Measurements from ENCODE around the gene CCDC93.

The CCDC93 gene

DNA sequence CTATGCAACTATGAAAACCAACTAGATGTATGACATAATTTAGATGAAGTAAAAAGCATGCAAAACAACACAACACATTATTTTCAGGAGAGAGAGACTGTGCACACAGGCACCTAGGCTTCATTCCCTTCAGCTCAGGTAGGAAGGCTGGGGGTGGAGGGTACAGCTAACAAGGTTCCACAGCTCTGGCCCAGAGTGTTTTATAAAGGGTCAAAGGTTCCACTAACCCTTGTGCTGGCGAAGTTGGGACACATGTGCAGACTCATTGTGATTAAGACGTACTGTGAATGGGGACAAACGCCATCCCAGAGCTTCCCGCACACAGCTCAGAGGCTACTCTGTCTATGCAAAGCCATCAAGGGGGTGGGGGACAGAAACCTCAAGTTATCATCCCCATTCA is 19.1 kb downstream of the CCDC93 start:
- no peak for DNase-seq (ENCODE audit: low read depth in 2 of 2, low spot score in 1 of 2)

DNA sequence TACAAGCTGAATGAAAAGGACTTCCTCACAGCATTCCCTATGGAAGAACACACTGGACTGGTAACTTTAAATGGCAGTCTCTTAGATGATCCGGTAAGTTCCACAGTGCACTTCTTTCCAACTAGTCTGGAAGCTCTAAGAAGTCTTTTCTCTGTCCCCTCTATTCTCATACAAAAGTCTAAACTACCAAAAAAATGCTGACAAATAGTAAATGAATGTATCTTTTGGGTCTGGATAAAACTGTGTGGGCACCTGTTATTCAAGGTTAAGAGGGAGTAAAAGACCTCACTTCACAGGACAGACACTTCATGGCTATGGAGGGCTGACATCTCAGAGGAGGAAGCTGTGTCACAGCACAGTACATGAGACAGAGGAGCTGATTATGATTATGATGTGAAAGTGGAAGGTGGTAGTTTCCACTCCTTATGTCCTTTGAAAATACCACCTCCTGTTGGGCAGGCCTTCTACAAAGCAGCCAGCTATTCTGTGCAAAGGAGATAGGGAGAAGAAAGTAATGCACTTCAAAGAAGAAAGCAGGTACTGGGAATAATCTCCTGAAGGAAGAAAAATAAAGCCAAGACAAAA is 23.9 kb downstream of the CCDC93 start:
- no peak for DNase-seq (ENCODE audit: low read depth in 2 of 2, low spot score in 1 of 2)

DNA sequence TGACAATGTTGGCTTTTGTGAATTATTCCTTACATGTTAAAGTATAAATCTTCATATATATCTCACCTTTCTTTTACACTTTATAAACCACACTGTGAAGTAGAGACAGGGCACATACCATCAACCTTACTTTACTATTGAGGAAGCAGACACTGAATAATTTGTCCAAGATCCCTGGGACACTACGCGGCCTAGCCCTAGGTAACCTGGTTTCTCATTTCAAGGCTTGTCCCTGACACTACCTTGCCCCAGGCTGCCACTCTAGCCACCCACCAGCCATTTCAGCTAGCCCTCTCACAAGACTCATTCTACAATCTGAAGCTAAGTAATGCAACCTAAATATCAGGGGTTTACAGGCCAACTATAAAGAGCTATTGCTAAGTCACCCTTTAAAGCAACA is 26.7 kb downstream of the CCDC93 start:
- DNase-seq (ENCODE audit: low read depth in 2 of 2, low spot score in 1 of 2): no peak

DNA sequence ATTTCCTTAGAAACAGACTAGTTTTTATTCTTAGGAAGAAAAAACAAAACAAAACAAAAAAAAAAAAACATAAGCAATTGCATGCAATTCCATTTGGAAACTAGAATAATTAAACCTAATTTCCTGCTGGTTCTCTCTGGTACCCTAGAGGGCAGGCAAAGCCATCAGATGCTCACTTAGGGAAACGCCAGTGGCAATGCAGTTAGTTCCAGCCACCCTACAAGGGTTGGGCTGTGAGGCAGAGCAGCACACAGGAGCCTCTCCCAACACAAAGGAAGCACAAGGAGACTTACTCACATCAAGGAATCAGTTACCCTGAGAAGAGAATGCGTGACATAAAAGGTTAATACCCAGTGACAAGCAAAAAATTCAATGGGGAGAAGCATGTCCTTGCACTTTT is 28.8 kb downstream of the CCDC93 start:
- DNase-seq (ENCODE audit: low read depth in 2 of 2, low spot score in 1 of 2): no peak

DNA sequence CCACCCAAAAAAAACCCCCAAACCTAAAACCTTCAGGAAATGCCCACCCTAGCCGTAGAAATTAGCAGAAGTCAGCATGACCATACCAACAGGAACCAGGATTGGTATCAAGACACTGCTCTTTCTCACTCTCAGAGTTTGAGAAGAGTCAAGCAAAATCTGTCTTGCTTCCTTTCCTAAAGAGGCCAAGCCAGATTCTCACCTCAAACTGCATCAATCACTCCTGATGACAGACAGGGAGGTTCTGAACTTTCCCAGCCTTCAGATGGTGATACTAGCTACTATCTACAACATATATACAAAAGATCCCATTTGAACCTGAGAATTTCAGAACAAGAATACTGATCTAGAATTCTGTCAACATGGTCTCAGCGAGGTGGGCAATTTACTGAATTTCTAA is 29.7 kb downstream of the CCDC93 start:
- DNase-seq (ENCODE audit: low read depth in 2 of 2, low spot score in 1 of 2): no peak

DNA sequence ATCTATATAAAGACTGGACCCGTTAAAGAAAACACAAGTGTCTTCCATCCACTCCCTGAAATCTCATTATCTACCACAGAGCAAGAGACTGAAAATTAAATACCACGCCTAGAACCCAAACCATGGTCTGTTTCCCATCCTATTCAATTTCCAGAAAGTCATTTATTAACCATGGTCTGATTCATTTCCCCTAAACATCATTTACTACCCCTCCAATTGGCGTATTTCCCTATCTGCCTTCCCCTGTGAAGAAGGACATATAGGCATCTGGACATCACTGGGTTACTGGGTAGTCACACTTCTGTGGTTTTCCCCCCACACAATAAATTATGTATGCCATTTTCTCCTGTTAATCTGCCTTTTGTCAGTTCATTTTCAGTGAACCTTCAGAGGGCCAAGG is 30.8 kb downstream of the CCDC93 start:
- no peak for DNase-seq (ENCODE audit: low read depth in 2 of 2, low spot score in 1 of 2)

DNA sequence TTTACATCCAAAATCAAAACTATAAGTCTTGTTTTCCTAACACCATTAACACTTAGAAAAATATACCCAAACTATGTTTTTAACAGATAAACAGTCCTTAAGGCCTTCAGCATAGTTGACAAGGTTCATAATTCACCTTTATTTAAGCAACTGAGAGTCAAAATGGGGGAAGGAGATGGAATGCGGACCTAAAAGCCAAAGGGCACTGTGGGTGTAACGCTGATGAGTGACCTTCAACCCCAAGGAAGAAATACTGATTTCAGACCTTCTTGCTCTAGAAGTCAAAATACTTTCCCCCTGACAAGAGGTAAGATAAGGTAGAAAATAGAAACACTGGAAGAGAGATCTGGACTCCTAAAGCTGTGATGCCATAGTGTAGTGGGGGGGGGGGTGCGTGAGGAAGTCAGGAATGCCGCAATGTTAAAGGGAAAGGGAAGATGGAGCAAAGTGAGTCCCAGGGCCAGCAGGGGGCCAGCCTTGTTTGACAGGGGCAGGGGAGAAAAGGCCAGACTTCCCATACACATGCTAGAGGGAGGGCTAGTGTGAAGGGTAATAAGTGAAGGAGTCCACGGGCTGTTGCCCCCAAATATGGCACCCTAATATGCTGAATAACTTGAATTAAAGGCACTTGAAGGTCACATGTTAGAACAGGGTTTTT is 31.4 kb downstream of the CCDC93 start:
- DNase-seq (ENCODE audit: low read depth in 2 of 2, low spot score in 1 of 2): no peak

DNA sequence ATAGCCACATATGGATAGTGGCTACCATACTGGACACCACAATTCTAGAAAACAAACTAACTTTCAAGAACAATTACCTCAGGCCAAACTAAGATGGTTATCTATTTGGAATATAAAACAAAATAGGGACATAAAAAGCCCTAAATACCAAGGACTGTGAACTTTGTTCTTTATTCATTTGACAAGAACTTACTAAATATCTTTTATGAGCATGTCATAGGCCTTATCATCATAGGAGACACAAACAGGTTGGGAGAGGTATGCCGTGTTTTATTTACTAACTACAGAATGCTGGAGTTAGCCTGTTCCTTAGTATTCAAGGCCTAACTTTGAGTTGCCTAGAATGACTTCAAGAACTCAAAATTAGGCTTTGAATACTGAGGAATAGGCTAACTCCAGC is 32.1 kb downstream of the CCDC93 start:
- no peak for DNase-seq (ENCODE audit: low read depth in 2 of 2, low spot score in 1 of 2)

DNA sequence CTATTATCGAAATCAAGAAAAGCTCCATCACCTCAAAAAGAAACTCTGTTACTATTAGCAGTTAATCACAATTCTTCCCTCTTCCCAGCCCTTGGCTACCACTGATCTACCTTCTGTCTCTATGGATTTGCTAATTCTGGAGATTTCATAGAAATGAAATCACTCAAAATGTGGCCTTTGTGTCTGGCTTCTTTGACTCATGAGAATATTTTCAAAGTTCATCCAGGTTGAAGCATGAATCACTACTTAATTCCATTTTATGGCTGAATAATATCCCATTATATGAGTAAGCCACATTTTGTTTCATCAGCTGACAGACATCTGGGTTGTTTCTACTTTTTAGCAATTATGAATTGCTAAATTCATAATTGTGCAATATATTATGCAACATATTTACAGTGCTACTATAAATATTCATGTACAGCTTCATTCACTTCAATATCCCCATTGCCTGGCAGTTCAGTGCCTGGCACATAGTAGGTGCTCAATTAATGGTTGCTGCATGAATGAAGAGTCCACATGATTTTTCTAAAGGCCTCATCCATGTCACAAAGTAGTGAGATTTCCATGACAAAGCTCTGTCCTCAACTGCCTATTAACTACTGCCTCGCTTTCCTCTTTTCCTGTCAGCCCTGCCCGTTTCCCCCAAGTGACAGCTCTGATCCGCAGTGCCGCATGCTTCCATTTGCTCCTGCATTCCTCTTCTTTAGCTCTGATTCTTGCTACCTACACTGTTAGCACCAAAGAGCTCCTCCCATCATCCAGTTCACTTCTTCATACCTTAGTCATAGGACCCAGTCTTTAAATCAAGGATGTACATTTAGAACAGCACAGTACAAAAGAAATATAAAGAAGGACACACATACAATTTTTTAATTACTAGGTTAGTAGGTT is 32.8 kb downstream of the CCDC93 start:
- DNase-seq (ENCODE audit: low read depth in 2 of 2, low spot score in 1 of 2): no peak

DNA sequence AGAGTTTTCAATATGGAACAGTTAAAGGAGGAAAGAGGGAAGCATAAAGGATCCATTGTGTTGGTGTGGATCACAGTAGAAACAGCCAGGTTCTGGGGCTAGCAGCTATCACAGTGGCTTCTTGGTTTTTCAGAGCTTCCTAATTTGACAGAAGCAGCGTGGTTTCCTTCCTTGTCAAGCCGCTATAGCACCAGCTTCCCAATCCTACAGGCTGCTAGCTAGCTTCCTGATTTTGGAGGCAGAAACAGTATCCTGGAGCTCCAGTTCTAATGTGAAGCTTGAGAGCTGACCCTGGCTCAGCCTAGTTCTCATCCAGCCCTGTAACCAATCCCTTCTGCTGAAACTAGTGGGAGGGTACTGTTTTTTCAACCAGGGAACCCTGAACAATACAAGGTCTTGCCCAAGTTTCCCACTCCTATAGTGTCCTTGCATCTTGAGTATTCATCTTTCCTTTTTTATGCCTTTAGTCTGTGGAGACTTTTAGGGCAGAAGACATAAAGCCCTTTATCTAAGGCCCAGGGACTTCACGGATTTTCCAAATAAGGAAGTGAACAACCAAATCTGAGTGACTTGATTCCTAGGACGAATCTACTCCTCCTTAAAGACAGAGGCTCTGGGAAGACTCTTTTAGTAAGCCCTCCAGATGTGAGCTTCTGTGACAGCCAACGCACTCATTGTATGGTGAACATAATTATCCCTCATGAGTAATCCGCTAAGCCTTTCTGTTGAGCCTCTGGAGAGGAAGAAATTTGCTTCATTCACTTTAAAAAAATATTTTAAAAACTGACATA is 33.8 kb downstream of the CCDC93 start:
- DNase-seq (ENCODE audit: low read depth in 2 of 2, low spot score in 1 of 2): no peak

DNA sequence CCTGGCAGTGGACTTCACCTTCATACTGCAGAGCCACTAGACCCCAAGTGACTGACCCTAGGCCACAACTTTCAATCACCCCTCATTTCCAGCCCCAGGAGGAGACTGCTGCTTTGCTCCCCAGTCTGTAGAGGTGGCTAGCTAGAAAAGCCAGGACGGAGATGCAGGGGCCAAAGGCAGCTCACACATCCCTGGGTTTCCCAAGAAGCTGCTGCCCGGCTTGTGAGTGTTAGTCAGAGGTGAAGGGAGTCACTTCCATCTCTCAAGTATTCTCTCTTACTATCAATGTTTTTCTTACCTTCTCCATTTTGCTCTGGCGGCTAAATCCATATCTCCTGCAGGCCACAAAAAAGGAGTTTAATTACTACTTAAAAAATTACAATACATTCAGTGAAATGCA is 36.2 kb downstream of the CCDC93 start:
- no peak for DNase-seq (ENCODE audit: low read depth in 2 of 2, low spot score in 1 of 2)

DNA sequence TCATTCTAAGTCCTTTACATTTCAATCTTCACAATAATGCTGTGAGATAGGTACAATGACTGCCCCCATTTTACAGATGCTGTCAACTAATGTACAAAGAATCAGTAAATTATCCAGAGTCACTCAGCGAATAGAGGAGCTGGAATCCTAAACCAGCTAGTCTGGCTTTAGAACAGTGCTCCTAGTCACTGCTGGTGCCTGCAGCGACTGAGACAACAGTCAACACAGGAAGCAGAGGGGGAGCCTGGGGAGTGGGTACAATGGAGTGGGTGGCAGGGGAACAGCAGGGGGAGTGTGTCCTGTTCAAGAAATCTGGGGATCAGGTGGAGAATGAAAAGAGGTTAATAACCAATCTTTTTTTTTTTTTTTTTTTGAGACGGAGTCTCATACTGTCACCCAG is 37.3 kb downstream of the CCDC93 start:
- no peak for DNase-seq (ENCODE audit: low read depth in 2 of 2, low spot score in 1 of 2)

DNA sequence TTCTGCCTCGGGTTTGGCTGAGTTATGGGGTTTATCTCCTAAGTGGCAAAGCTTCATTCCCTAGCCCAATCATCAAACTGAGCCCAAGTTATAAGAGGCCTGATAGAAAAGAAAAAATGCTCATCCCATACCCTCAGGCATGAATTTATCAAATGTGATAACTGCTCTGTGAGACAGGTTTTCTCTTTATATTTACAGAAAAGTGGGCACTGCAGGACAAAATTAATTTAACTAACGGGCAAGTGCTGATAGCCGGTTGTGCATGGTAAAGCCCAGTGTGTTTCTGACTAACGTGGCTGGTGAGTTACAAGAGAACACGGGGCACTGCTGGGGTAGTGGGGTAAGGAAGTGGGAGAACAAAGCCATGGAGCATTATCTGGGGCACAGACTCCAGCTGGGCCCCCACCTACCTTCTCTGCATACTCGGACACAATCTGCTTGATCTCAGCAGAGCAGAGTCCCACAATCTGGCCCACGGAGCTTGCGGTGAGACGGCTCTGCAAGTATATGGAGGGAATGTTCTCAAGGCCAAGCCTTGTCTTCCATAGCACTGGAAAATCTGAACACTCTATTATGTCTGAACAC is 40.3 kb downstream of the CCDC93 start:
- DNase-seq (ENCODE audit: low read depth in 2 of 2, low spot score in 1 of 2): no peak

DNA sequence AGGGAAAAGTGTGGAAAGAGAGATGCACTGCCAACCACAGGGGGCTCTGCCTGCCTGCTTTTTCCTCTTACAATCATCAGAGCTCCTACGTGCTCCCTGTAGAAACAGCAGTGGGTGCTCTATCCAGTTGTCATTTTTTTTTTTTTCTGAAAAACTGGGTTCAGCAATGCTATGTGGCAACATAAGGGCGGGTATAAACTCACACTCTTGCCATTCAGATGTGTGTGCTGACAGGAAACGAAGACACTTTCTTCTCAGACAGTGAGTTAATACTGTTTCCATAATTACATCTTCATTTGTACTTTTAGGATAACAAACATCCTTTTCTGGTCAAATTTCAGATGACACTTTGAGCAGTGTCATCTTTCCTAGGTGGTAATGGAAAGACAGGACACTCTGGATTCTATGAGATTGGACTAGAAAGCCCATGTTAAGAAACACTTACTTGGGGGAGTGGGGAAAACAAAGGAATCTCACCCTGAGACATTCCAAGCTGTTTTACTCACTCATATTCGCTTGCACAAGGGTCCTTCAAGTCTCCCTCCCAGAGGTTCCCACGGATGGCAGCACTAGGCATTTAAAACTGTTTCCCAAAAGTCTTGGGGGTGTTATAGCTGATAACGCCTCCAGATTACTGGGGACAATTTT is 41.3 kb downstream of the CCDC93 start:
- no peak for DNase-seq (ENCODE audit: low read depth in 2 of 2, low spot score in 1 of 2)

DNA sequence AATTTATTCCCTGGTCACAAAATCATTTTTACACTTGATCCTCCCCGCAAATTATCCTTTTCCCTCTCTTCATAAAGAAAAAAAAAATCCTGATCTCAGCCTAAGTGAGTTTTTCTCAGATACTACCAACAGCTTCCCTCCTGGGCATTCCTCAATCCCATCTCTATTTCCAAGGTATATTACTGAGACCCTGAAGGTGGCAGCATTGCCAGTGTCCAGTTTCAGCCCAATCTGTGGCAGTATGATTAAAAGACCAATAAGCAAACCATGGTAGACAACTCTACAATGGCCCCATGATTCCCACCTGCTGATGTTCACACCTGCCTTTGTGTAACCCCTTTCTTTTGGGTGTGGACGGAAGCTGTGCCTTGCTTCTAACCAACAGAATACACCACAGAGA is 45.1 kb downstream of the CCDC93 start:
- no peak for DNase-seq (ENCODE audit: low read depth in 2 of 2, low spot score in 1 of 2)

DNA sequence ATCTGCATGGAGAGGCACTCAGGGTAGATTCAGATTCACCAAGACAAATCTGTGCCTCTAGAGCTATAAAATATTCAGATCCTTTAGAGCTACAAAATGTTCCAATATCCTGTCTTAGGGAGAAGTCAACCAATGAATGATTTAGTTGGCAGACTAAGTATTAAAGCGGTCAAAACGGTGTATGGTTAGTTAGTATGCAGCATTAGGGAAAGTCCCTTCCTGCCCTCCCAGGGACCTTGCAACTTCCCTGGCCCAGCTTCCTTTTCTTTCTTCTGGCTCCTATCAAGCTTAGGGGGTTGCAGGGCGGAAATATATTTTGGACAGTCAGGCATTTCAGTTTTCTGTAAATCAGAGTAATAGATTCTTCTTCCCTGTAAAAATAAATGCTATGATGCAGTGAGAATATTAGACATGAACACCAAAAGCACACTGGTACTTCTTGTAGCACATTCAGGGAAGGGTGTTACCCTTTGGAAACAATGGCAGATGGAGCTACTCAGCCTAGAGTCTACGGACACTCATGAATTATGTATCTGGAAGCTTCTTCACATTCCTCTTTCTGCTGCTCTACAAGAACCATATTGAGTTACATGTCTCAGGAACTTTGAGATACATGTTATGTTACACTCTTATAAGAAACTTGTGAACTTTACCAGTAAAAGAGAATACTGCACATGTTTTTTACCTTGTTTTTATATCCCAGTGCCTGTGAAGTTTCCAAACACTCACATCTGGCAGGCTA is 45.7 kb downstream of the CCDC93 start:
- no peak for DNase-seq (ENCODE audit: low read depth in 2 of 2, low spot score in 1 of 2)

DNA sequence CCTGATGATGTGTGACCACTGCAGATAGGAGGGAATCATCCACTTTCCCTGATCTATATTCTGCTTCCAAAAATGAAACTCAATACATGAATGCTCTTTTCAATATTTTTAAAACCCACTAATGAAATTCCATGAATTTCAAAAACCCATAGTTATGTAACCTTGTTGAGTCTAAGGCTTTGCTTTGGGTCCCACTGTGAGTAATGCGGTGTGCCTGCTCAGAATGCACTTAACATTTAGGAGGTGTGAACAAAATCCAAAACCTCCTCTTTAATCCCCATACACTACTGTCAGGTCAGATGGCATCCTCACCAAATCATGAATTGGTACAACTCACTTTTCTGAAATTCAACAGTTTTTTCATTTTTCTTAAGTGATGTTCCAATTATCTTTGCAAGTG is 50.4 kb downstream of the CCDC93 start:
- no peak for DNase-seq (ENCODE audit: low read depth in 2 of 2, low spot score in 1 of 2)

DNA sequence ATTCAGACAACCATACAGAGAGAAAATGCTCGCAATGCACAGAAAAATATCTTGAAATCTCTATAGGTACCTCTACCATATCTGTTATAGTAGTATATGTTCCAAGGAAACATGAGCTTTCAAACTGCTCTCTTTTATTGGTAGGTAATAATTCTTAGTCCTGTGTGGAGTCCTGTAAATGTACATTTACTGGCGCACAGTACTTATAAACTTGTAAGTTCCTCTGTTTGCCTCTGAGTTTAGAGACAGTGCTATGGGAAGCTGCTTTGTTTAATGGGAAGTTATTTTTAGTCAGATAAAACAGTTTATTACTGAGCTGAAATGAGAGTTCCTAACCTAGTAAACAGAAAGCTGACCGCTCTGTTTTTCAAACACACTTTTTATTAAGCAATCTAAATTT is 52.7 kb downstream of the CCDC93 start:
- no peak for DNase-seq (ENCODE audit: low read depth in 2 of 2, low spot score in 1 of 2)

DNA sequence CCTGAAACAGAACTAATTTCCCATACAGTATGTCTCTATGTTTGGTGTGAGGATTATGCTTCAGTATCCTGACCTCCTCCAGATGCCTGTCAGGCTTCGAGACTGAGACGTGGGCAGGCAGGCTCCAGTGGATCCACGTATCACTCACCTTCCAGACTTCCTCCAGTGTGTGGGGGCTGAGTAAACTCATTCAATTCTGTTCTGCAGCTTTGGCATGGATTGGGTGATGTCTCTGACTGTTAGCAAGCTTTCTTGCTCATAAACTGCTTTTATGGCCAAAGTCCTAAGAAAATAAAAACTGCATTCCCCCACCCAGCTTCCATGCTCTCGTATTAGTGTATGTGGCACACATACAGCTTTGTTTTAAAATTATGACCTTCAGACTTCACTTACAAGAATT is 53.6 kb downstream of the CCDC93 start:
- DNase-seq (ENCODE audit: low read depth in 2 of 2, low spot score in 1 of 2): no peak

DNA sequence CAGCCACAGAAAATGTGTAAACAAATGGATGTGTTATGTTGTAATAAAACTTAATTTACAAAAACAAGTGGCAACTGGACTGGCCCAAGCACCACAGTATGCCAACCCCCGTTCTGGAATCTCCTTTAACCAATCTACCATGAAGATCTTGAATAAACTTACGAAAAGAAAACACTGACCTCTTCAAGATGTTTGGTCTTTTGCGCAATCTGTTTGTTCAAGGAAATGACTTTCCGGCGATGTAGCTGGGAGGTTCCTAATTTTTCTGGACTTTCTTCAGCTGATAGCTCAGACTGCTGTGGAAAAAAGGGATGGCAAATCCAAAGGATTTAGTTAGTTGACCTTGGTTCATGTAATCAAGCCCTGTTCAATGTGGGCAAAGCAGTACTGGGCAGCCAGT is 55.7 kb downstream of the CCDC93 start:
- no peak for DNase-seq (ENCODE audit: low read depth in 2 of 2, low spot score in 1 of 2)

Data from stimulated activated CD8-positive, alpha-beta memory T cell treated with anti-CD3 and anti-CD28 coated beads, Interleukin-4, amount 100 ng/mL, for 1 hour (primary cell).